HFFc6 (cell line): ENCODE measurements around the gene KRT32. TPM values are rescaled to one million over a fixed set of nuclear protein-coding genes. Genes with fewer than 3 reads are reported as not detected.
A peak's percentile ranks its signal among the peaks of the same experiment; 100 is the strongest.

Source experiments
- DNase-seq: peaks from one replicate; pipeline ENCODE4 v3.0.0-alpha.2; 2018
- H3K27ac Mint-ChIP-seq: 2 replicates; pipeline ENCODE4 v1.8.0; 2020; ENCODE audit warnings: mild to moderate bottlenecking, mixed read lengths
- H3K27me3 Mint-ChIP-seq: 2 replicates; pipeline ENCODE4 v1.8.0; 2021; ENCODE audit warnings: mild to moderate bottlenecking, moderate library complexity, mixed read lengths; ENCODE audit not compliant: insufficient read depth
- H3K36me3 Mint-ChIP-seq: 2 replicates; pipeline ENCODE4 v1.8.0; 2021; ENCODE audit warnings: low read depth, mixed read lengths
- H3K4me1 Mint-ChIP-seq: 2 replicates; pipeline ENCODE4 v1.8.0; 2020; ENCODE audit warnings: low read depth, mixed read lengths
- H3K4me3 Mint-ChIP-seq: 2 replicates; pipeline ENCODE4 v1.8.0; 2020; ENCODE audit warnings: mild to moderate bottlenecking, moderate library complexity, mixed read lengths
- H3K9me3 Mint-ChIP-seq: 2 replicates; pipeline ENCODE4 v1.8.0; 2020; ENCODE audit warnings: mild to moderate bottlenecking, mixed read lengths
- total RNA-seq, 6 experiments: library from RNA; stranded (reverse); fragmentation: NEBNext Ultra II Directional; extraction: Animal tissue kit (Norgen Biotek cat#: 25700); gene quantifications; 2 replicates in 1 of 6; 3 replicates in 5 of 6; pipeline ENCODE4 v1.2.3, GENCODE V29; 2021
- TF ChIP-seq, protein P1 (sequence below): fragments of 200-600 bp; sonication (generic); IDR thresholded peaks from 2 replicates; pipeline ENCODE4 v1.5.0; 2021; ENCODE audit warnings: antibody characterized with exemption, mild to moderate bottlenecking

Gene KRT32
- total RNA-seq, 6 experiments from 2014 or later = 0.14 TPM; not detected in 4

DNA sequence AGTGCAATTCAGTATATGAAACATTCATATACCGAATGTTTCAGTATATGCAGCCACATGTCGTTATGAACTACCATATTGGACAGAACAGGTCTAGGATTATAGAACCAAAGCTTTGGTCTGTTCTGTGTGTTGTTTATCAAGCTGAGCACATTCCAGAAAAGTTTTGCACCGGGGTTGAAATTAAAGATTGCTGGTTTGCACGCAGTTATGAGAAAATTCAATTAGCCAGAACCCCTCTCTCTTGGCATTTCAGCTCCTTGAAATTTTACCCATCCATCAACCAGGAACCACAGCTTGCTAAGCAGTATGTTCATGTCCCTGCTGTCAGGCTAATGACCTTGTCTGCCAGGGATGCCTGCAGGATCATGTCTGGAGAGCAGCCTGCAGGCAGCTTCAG is 9.5 kb downstream of the KRT32 start:
- Mint-ChIP-seq H3K27me3 (peaks cover 11% of the 10 kb centered on the region), H3K4me1 (peaks cover 24% of the 10 kb centered on the region), H3K9me3 (peaks cover 4% of the 10 kb centered on the region; the same call in 1 of the 2 replicates), H3K27ac (no peak overlapping the region), H3K4me3 (no peak overlapping the region), H3K36me3 (peaks cover 9% of the 10 kb centered on the region)
- no peak for DNase-seq
- TF ChIP-seq, protein P1, sequence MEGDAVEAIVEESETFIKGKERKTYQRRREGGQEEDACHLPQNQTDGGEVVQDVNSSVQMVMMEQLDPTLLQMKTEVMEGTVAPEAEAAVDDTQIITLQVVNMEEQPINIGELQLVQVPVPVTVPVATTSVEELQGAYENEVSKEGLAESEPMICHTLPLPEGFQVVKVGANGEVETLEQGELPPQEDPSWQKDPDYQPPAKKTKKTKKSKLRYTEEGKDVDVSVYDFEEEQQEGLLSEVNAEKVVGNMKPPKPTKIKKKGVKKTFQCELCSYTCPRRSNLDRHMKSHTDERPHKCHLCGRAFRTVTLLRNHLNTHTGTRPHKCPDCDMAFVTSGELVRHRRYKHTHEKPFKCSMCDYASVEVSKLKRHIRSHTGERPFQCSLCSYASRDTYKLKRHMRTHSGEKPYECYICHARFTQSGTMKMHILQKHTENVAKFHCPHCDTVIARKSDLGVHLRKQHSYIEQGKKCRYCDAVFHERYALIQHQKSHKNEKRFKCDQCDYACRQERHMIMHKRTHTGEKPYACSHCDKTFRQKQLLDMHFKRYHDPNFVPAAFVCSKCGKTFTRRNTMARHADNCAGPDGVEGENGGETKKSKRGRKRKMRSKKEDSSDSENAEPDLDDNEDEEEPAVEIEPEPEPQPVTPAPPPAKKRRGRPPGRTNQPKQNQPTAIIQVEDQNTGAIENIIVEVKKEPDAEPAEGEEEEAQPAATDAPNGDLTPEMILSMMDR = no peak

DNA sequence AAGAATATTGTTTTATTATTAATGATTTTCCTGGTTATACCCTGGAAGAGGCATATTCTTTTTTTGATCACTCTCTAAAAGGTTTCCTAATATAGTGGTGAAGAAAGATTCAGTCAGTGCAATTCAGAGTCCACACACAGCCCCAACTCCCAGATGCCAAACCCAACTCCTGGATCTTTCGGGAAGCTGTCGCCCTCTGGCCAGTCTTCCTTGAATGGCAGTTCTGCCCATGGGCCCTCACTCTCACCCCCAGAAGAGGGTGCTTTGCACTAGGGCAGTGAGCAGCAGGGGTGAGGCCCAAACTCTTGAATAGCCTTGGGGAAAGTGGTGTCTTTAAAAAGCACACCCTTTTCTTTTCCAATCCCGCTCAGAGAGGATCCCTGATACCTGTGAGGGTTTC is 11.0 kb downstream of the KRT32 start:
- no peak overlapping the region for H3K4me3 Mint-ChIP-seq
- TF ChIP-seq, protein P1 = peak; percentile 30
- peaks cover 21% of the 10 kb centered on the region for H3K36me3 Mint-ChIP-seq
- peaks cover 10% of the 10 kb centered on the region for H3K27me3 Mint-ChIP-seq
- peaks cover 38% of the 10 kb centered on the region for H3K4me1 Mint-ChIP-seq
- H3K27ac Mint-ChIP-seq = no peak overlapping the region
- peaks cover 17% of the 10 kb centered on the region for H3K9me3 Mint-ChIP-seq
- no peak for DNase-seq

DNA sequence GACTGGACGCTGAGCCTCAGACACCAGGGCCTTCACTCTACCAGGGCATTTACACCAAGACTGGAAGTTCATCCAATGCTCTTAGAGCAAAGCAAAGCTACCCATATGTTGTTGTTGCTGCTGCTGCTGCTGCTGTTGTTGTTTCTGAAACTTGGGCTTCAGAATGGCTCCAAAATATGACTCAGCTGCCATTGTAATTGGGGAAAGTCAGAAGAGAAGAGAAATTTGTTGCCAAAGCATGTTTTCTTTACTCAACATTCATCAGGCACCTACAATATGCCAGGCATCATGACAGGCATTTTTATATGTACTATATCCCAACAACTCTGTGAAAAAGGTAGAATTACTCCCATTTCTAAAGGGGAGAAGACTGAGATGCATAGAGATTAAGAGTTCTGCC is 11.9 kb downstream of the KRT32 start:
- TF ChIP-seq, protein P1 = no peak
- Mint-ChIP-seq H3K4me1 (peaks cover 47% of the 10 kb centered on the region), H3K4me3 (no peak overlapping the region), H3K9me3 (peaks cover 17% of the 10 kb centered on the region), H3K27ac (peak overlapping the region; percentile 19; the same call in 1 of the 2 replicates), H3K36me3 (peaks cover 30% of the 10 kb centered on the region), H3K27me3 (peaks cover 10% of the 10 kb centered on the region)
- DNase-seq = peak; percentile 26

DNA sequence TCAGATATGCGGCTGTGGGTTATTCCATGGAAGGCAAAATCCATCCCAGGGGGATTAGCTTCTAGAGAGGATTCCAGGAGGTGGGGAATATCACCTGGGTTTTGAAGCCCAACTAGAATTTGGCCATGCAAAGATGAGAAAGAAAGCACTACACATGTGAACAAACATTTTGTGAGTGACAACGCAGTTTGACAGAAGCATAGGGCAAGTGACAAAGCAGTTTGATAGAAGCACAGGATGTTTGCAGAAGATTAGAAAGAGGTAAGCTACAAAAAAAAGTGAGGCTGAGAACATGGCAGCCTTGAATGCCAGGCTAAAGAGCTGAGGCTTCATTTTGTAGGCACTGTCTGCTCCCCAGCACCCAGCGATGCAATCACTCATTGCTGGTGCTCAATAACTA is 14.1 kb downstream of the KRT32 start:
- DNase-seq = no peak
- Mint-ChIP-seq H3K4me1 (peaks cover 61% of the 10 kb centered on the region), H3K36me3 (peaks cover 32% of the 10 kb centered on the region), H3K4me3 (no peak overlapping the region), H3K27ac (no peak overlapping the region), H3K9me3 (peaks cover 17% of the 10 kb centered on the region), H3K27me3 (peaks cover 7% of the 10 kb centered on the region)
- TF ChIP-seq, protein P1 = no peak

DNA sequence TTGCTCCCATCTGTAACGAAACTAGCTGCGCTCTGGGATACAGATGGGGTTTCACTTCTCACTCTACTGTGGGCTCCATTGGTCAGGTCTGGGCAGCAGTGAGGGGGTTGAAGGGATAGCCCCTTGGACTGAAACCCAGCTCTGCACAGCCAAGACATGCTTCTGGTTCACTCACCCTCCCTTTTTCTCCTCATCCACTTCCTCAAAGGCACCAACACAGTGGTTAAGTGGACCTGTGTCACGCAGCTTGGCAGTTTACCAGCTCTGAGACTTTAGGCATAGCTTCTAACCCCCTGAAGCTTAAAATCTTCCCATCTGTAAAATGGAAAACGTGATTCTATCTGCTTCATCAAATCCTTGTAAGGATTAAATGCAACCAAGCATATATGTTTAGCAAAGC is 14.9 kb downstream of the KRT32 start:
- Mint-ChIP-seq H3K4me3 (no peak overlapping the region), H3K4me1 (peaks cover 68% of the 10 kb centered on the region), H3K27me3 (peaks cover 4% of the 10 kb centered on the region), H3K9me3 (peaks cover 17% of the 10 kb centered on the region), H3K36me3 (peaks cover 32% of the 10 kb centered on the region), H3K27ac (peak overlapping the region; percentile 11; the same call in 1 of the 2 replicates)
- no peak for DNase-seq
- TF ChIP-seq, protein P1 = no peak
